DMS 273 (cell line): ENCODE results near the gene FBXL2.
A peak's percentile ranks its signal among the peaks of the same experiment; 100 is the strongest.
"Not testable (repeated sequence)": the region's sequence is repeated elsewhere in the genome, so short reads cannot be mapped to it uniquely, and the experiment has no call there.

Experiments used
- DNase-seq: peaks from one replicate; lab custom pipeline; 2025; ENCODE audit not compliant: unreplicated experiment; lab: John Stamatoyannopoulos, UW

FBXL2 gene

GRCh38 chr3:33383951-33384350 is 106.7 kb downstream of the FBXL2 start:
- DNase-seq: no peak

DNA sequence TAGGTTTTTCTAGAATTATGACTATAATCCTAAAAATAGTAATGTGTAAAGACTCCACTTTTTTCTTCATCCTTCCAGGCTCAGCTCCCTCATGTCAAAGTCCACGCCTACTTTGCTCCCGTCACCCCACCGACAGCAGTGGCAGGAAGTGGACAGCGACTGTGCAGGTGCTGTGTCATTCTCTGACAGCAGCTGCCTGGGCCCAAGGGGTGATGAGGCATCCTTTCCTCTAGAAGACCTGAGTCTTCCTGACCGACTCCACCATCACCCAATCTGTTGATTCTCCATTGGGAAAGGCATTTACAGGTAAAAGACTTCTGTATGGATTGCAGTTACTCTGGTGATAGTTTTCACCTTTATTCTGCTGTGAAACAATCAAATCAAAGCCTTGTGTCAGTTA is 108.2 kb downstream of the FBXL2 start:
- no peak for DNase-seq

GRCh38 chr3:33386631-33387030 is 109.4 kb downstream of the FBXL2 start:
- no peak for DNase-seq

- DNase-seq: no peak
Observed at GRCh38 chr3:33388374-33389100, 111.3 kb downstream of the FBXL2 start.

- no peak for DNase-seq
Observed at GRCh38 chr3:33389908-33390307, 112.7 kb downstream of the FBXL2 start.

GRCh38 chr3:33391255-33391995 is 114.2 kb downstream of the FBXL2 start:
- no peak for DNase-seq

DNA sequence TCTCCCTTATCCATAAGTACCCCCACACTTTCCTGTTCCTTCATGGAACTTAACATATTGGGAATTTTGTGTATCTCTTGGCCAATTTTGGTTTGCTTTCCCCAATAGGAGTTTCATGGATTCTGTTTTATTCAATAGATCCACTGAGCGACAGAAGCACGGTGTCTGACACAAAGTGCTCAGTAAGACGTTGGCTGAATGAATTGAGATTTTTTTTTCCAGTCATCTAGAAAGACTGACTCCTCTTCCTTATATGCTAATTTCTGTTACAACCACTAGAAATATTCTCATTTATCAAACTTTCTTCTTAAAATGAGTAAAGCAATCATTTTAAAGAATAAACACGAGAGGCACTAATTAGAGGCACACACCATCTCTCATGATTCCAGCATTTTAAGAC is 114.9 kb downstream of the FBXL2 start:
- DNase-seq: no peak

DNA sequence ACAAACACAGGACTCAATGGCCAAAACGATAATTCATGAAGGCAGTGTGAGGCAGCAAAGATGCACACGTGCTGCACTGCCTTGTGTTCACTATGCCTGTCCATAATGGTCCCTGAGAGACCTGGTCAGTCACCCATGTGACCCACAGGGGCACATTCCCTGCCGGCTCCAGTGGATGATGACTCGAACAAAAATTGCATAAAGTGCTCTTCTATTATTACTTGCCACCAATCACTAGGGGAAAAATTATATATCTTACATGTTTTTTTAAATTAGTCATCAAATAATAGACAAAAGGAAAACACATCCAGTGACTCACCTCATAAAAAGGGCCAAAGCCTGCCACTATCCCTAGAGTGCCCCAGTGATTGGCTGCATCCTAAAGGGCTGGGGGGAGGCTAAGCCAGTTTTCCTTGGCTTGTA is 115.5 kb downstream of the FBXL2 start:
- no peak for DNase-seq

DNA sequence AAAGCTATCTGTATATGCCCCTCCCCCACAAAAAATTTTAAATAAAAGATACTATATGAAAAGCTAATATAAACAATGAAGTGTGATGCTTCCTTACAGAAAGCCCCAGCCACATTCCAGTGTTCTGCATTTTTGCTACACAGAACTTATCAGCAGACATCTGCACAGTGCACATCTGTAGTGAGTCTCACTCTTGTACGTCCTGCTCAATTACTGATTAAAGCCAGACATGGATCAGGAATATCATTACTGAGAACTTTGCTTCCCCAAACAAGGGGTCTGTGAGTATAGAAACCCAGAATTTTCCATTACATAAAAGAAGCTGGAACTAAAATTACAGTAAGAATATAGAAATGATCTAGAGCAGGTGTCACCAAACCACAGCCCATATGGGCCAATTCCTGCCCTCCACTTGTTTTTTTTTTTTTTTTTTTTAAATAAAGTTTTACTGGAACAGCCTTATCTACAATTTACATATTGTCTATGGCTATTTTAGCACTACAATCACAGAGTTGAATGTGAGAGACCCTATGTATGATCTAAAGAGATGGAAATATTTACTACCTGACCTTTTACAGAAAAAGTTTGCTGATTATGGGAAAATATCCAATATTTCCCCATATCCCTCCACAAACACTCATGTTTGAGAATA is 117.3 kb downstream of the FBXL2 start:
- peak; percentile 2 for DNase-seq

GRCh38 chr3:33395900-33396299 is 118.7 kb downstream of the FBXL2 start:
- no peak for DNase-seq

- no peak for DNase-seq
Observed at GRCh38 chr3:33398410-33398809, 121.2 kb downstream of the FBXL2 start.

DNA sequence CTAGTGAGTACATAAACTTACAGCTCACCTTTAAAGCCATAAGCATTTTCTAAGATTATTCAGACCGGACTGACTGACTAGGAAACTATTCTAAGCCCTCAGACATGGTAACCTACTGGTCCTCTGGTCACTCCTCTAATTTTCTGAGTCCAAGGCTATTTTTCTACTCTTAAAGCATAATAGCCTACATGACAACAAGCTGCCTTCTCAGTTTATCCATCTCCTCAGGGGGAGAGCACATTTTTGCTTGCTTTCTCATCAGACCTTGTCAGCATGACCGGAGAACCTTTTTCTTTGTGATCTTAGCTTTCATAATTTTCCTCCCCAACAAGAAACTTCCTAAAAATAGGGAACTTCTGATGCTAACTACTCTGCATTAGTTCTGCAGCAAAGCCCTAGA is 124.5 kb downstream of the FBXL2 start:
- DNase-seq: no peak

DNA sequence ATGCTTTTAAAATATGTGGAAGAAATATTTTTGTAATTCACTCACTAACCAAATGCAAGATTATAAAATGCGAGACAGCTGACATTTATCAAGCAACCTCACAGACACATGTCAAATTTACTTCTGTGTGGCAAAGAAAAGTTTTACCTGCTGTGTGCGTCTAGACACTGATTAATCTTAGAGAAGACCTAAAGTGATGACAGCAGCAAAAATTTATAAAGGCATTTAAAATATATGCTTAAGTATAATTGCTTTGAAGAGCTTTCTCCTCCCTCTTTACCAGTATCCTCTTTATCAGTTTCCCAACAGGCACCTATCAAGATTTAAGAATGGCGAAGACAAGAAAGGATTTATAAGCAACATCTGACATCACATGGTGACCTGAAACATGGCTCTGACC is 125.7 kb downstream of the FBXL2 start:
- DNase-seq: no peak

- no peak for DNase-seq
Observed at GRCh38 chr3:33403756-33404155, 126.5 kb downstream of the FBXL2 start.

DNA sequence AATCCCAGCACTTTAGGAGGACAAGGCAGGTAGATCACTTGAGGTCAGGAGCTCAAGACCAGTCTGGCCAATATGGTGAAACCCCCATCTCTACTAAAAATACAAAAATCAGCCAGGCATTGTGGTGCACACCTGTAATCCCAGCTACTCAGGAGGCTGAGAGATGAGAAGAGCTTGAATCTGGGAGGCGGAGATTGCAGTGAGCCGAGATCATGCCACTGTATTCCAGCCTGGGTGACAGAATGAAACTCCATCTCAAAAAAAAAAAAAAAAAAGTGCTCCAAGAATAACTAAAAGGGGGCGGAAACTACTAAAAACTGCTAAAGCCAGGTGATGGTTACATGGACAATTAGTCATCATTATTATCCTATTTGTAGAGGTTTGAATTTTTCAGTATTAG is 133.6 kb downstream of the FBXL2 start:
- DNase-seq: not testable (repeated sequence)

DNA sequence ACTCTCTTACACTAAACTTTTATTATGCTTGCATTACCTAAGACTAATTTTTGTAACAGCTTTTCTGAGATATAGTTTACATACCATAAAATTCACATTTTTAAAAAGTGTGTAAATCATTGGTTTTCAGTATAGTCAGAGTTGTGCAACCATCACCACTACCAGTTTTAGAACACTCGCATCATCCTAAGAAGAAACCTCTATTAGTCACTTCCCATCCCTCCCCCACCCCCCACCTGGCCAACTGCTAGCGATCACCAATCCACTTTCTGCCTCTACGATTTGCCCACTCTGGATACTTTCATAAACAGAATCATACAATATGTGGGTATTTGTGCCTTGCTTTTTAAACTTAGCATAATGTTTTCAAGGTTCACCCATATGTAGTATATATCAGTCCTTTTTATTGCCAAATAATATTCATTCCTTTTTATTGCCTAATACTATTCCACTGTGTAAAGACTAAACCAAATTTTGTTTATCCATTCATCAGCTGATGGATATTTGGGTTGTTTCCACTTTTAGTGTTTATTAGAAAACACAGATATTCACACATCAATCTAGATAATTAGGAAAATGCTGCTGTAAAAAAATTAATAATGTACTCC is 139.9 kb downstream of the FBXL2 start:
- no peak for DNase-seq

DNA sequence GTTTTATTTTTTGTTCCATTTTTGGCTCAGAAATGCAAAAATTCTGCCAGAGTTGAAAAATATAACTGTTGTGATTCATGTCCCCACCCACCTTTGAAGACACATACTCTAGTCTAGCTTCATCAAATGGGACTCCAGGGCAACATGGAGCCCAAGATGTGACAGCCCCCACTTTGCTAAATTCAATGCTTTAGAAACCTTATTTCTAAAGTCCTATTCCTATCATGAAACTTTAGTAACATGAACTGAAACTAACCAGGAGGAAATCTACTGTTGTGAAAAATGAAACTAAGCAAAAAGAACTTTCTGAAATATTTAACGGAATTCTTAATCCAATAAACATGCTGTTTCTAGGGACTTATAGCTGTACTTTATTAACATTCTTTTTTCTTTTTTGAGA is 142.7 kb downstream of the FBXL2 start:
- DNase-seq: no peak

- DNase-seq: peak; percentile 10
Observed at GRCh38 chr3:33420966-33421365, 143.7 kb downstream of the FBXL2 start.

DNA sequence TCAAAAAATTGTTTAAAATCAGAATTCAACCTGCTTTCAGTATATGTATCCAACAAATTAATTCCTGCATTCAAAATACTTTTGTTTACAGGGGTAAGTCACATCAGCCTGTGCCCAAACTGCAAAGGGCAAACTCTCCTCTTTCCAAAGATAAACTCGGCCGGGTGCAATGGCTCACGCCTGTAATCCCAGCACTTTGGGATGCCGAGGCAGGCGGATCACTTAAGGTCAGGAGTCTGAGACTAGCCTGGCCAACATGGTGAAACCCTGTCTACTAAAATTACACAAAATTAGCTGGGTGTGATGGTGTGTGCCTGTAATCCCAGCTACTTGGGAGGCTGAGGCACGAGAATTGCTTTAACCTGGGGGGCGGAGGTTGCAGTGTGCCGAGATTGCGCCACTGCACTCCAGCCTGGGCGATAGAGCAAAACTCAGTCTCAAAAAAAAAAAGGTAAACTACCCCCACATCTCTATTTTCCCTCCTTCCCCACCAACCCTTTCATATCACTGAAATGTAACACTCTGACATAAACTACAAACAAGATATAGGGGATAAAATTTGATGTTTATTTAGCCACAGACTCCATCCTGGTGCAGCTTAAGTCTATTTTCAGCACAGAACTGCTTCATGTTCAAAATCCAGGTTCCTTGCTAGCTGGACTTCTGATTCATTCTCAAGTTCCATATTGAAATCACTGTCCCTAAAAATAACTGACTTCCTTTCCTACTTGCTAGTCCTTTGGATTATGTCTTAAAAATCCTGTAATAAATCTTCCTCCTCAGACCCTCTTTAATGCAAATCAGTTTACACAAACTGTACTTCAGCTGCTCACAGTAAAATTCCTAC is 147.6 kb downstream of the FBXL2 start:
- DNase-seq: no peak

DNA sequence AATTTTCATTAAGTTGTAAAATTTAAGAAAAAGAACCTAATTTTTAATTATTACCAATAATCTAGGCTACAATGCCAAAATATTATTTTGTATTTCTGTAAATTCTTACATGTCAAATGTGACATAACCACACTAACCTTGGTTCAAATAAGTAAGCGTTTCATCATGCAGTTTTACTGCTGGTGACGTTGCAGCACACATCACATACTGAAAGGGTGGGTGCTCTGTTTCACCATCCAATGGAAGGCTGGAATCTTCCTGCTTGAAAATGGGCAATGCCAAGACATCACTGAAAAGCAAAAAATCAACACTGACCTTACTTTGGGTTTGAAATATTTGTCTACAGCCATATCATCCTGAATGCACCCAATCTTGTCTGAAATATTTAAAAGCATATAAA is 148.2 kb downstream of the FBXL2 start:
- DNase-seq: no peak

DNA sequence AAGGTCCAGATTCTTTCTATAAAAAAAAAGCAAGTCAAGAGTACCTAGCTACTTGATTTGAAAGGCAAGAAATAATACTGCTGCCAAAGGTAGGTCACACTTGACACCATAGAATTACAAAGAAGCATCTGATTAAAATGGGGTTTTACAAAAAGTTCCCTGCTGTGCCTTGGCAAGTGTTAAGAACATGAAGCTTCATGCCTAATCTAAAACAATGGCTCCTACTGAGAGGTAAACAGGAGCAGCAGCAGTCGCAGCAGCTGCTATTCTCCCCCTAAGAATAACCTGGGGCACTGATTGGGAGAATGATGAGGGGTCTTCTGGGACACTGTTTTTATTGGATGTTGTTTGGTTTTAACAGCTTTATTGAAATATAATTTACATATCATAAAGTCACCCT is 148.8 kb downstream of the FBXL2 start:
- DNase-seq: peak; percentile 55
